ENCODE measurements around the gene MARCHF7. TPM values are rescaled to one million over a fixed set of nuclear protein-coding genes. Genes with fewer than 3 reads are reported as not detected.
"Not testable (repeated sequence)": the region's sequence is repeated elsewhere in the genome, so short reads cannot be mapped to it uniquely, and the experiment has no call there.

The MARCHF7 gene
- 100 to 1,000 TPM; 120 to 209 (median 181) TPM for polyA plus RNA-seq (ENCODE audit: insufficient read depth in 1 of 5, insufficient read length in 5 of 5, low replicate concordance in 1 of 5)
- long read RNA-seq, donor 1, full-length matches to known transcripts = 6 of 222 reads
- long read RNA-seq, donor 1, partial matches to known transcripts = 113 of 222 reads
- long read RNA-seq, donor 1, other reads (novel, unspliced or antisense) = 103 of 222 reads
- long read RNA-seq, donor 2, full-length matches to known transcripts = 5 of 67 reads
- long read RNA-seq, donor 2, partial matches to known transcripts = 32 of 67 reads
- long read RNA-seq, donor 2, other reads (novel, unspliced or antisense) = 30 of 67 reads
- long read RNA-seq, donor 3, full-length matches to known transcripts = 1 of 100 reads
- long read RNA-seq, donor 3, partial matches to known transcripts = 58 of 100 reads
- long read RNA-seq, donor 3, other reads (novel, unspliced or antisense) = 41 of 100 reads
- long read RNA-seq, donor 4, full-length matches to known transcripts = 2 of 85 reads
- long read RNA-seq, donor 4, partial matches to known transcripts = 25 of 85 reads
- long read RNA-seq, donor 4, other reads (novel, unspliced or antisense) = 58 of 85 reads
- long read RNA-seq, donor 5, full-length matches to known transcripts = 1 of 167 reads
- long read RNA-seq, donor 5, partial matches to known transcripts = 79 of 167 reads
- long read RNA-seq, donor 5, other reads (novel, unspliced or antisense) = 87 of 167 reads
- long read RNA-seq, donor 6, full-length matches to known transcripts = 5 of 78 reads
- long read RNA-seq, donor 6, partial matches to known transcripts = 36 of 78 reads
- long read RNA-seq, donor 6, other reads (novel, unspliced or antisense) = 37 of 78 reads
- long read RNA-seq, donor 7, full-length matches to known transcripts = 2 of 192 reads
- long read RNA-seq, donor 7, partial matches to known transcripts = 152 of 192 reads
- long read RNA-seq, donor 7, other reads (novel, unspliced or antisense) = 38 of 192 reads
- long read RNA-seq, donor 8, full-length matches to known transcripts = 4 of 64 reads
- long read RNA-seq, donor 8, partial matches to known transcripts = 50 of 64 reads
- long read RNA-seq, donor 8, other reads (novel, unspliced or antisense) = 10 of 64 reads

- peak; percentile 93 to 94 for DNase-seq
These were observed at the start of gene MARCHF7 for GRCh38 chr2:159712143-159712928. TSS of gene MARCHF7 (plus strand) at chr2:159712506. CDS start at chr2:159729023, 16,517 bp downstream.

- DNase-seq = not testable (repeated sequence)
These were observed 44.9 kb upstream of the MARCHF7 start for GRCh38 chr2:159667423-159667822.

- DNase-seq = no peak
These were observed 41.3 kb upstream of the MARCHF7 start for GRCh38 chr2:159671047-159671446.

- DNase-seq = peak; percentile 3 to 14
These were observed 34.7 kb upstream of the MARCHF7 start for GRCh38 chr2:159677654-159678053.

GRCh38 chr2:159680692-159681091 lies 31.6 kb upstream of the MARCHF7 start:
- no peak for DNase-seq

GRCh38 chr2:159683817-159684216 lies 28.5 kb upstream of the MARCHF7 start:
- no peak for DNase-seq

GRCh38 chr2:159684796-159685195 lies 27.5 kb upstream of the MARCHF7 start:
- no peak for DNase-seq

- no peak for DNase-seq
These were observed 17.7 kb upstream of the MARCHF7 start for GRCh38 chr2:159694500-159695040.

- no peak for DNase-seq
These were observed 16.4 kb upstream of the MARCHF7 start for GRCh38 chr2:159695795-159696448.

- DNase-seq = no peak
These were observed 8.8 kb upstream of the MARCHF7 start for GRCh38 chr2:159703491-159703890.

GRCh38 chr2:159706385-159706980 lies 5.8 kb upstream of the MARCHF7 start:
- peak in 1 of 2 donors; percentile 7 for DNase-seq

GRCh38 chr2:159708066-159708760 lies 4.1 kb upstream of the MARCHF7 start:
- DNase-seq = no peak

GRCh38 chr2:159710601-159711180 lies 1.6 kb upstream of the MARCHF7 start:
- DNase-seq = no peak

- no peak for DNase-seq
These were observed 654 bp upstream of the MARCHF7 start for GRCh38 chr2:159711562-159712142.

- no peak for DNase-seq
These were observed 669 bp downstream of the MARCHF7 start for GRCh38 chr2:159712929-159713420.

- DNase-seq = peak in 1 of 2 donors; percentile 15
These were observed 1.4 kb downstream of the MARCHF7 start for GRCh38 chr2:159713631-159714246.

- DNase-seq = no peak
These were observed 2.1 kb downstream of the MARCHF7 start for GRCh38 chr2:159714247-159714930.
